HCT116 (cell line): ENCODE data around the gene TDRD10.

Experiments used
- CTCF ChIP-seq, 3 experiments: fragments of 200-600 bp in 1 of 3; sonication (generic) in 1 of 3; IDR thresholded peaks in 2 of 3; conservative IDR thresholded peaks in 1 of 3; 2 replicates each; pipeline ENCODE4 v1.5.1; 2012 to 2017; ENCODE audit warnings: low read depth in 2 of 3, low read length in 2 of 3, antibody characterized with exemption in 1 of 3, borderline replicate concordance in 1 of 3, control low read depth in 1 of 3, mild to moderate bottlenecking in 1 of 3, mixed read lengths in 1 of 3, mixed run types in 1 of 3, moderate library complexity in 1 of 3; ENCODE audit not compliant: insufficient read depth in 1 of 3
- REST ChIP-seq: IDR thresholded peaks from 2 replicates; pipeline ENCODE4 v1.6.1; 2012; ENCODE audit warnings: low read depth
- ZNF274 ChIP-seq: fragments of 200-500 bp; sonication (Bioruptor generic); IDR thresholded peaks from 2 replicates; pipeline ENCODE4 v1.6.1; 2014; ENCODE audit warnings: mild to moderate bottlenecking, low read depth, low read length, inconsistent platforms

DNA sequence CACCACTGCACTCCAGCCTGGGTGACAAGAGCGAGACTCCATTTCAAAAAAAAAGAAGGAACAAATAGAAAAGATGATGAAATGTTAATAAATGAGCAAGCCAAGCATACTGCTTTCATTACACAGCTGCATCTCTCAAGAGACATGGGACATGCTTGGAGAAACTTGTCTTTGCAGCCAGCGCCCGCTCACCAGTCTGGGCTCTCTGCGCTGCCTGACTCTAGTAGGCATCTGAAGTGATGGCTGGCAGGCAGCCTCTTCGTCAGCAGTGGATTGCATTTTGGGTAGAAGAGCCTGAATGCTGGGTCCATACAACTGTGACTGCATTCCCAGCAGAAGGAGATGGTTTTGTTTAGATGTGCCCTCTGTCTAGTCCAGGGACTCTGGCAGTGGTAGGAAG lies 48.9 kb upstream of the TDRD10 start:
- TF ChIP-seq REST (no peak), CTCF (IDR thresholded peaks at IDR 0.05 in 2 of 3, conservative IDR thresholded peaks at IDR 0.05 in 1 of 3; ENCODE audit: borderline replicate concordance in 1 of 3, insufficient read depth in 1 of 3, low read depth in 2 of 3, low read length in 2 of 3) (no peak), ZNF274 (no peak)
